ENCODE data around the gene ASPRV1.

Gene ASPRV1

GRCh38 chr2:69944756-69945155, 16.7 kb downstream of the ASPRV1 start:
- DNase-seq (ENCODE audit: low read depth): no peak
- TF ChIP-seq CTCF (IDR thresholded peaks at IDR 0.05; ENCODE audit: insufficient read depth, low read depth, low read length, missing control alignments): no peak

GRCh38 chr2:69943843-69944525, 17.4 kb downstream of the ASPRV1 start:
- DNase-seq (ENCODE audit: low read depth): no peak
- H3K4me3 ChIP-seq (ENCODE audit: low read depth, low read length): no peak overlapping the region
- no peak for TF ChIP-seq CTCF (IDR thresholded peaks at IDR 0.05; ENCODE audit: insufficient read depth, low read depth, low read length, missing control alignments)

More at GRCh38 chr2:69944756-69945155, 16.7 kb downstream of the ASPRV1 start:
- H3K4me3 ChIP-seq (ENCODE audit: low read depth, low read length): no peak overlapping the region

GRCh38 chr2:69943000-69943842, 18.2 kb downstream of the ASPRV1 start:
- TF ChIP-seq CTCF (IDR thresholded peaks at IDR 0.05; ENCODE audit: insufficient read depth, low read depth, low read length, missing control alignments): no peak
- no peak overlapping the region for H3K4me3 ChIP-seq (ENCODE audit: low read depth, low read length)
- no peak for DNase-seq (ENCODE audit: low read depth)

GRCh38 chr2:69940691-69941090, 20.7 kb downstream of the ASPRV1 start:
- no peak for DNase-seq (ENCODE audit: low read depth)

GRCh38 chr2:69939722-69940121, 21.7 kb downstream of the ASPRV1 start:
- no peak for DNase-seq (ENCODE audit: low read depth)
- no peak overlapping the region for H3K4me3 ChIP-seq (ENCODE audit: low read depth, low read length)
- TF ChIP-seq CTCF (IDR thresholded peaks at IDR 0.05; ENCODE audit: insufficient read depth, low read depth, low read length, missing control alignments): no peak

More at GRCh38 chr2:69940691-69941090, 20.7 kb downstream of the ASPRV1 start:
- TF ChIP-seq CTCF (IDR thresholded peaks at IDR 0.05; ENCODE audit: insufficient read depth, low read depth, low read length, missing control alignments): no peak
- no peak overlapping the region for H3K4me3 ChIP-seq (ENCODE audit: low read depth, low read length)

- no peak for TF ChIP-seq CTCF (IDR thresholded peaks at IDR 0.05; ENCODE audit: insufficient read depth, low read depth, low read length, missing control alignments)
- H3K4me3 ChIP-seq (ENCODE audit: low read depth, low read length): no peak overlapping the region
- no peak for DNase-seq (ENCODE audit: low read depth)
These were observed 23.5 kb downstream of the ASPRV1 start for GRCh38 chr2:69937968-69938367.

Data from GM12865 (cell line).